HG03469 (cell line): ENCODE measurements around the gene BPIFB6.

Source experiments
- ATAC-seq: cut with Tn5 transposase; IDR thresholded peaks from one replicate; pipeline ENCODE4 v1.9.1; 2021; ENCODE audit warnings: mild to moderate bottlenecking, moderate library complexity, moderate number of reproducible peaks; ENCODE audit not compliant: unreplicated experiment

BPIFB6 gene

GRCh38 chr20:33000802-33001466 is 30.5 kb upstream of the BPIFB6 start:
- no peak for ATAC-seq

- no peak for ATAC-seq
Observed at GRCh38 chr20:33002087-33002808, 29.2 kb upstream of the BPIFB6 start.

- no peak for ATAC-seq
Observed at GRCh38 chr20:33004141-33004751, 27.2 kb upstream of the BPIFB6 start, which contains the start of gene SUN5. Gene SUN5, minus strand, starts transcription at chr20:33004433. Its CDS starts 93 bp downstream, at chr20:33004340.

- no peak for ATAC-seq
Observed at GRCh38 chr20:33005132-33005566, 26.3 kb upstream of the BPIFB6 start.

- no peak for ATAC-seq
Observed at GRCh38 chr20:33005908-33006775, 25.3 kb upstream of the BPIFB6 start.

GRCh38 chr20:33006776-33007375 is 24.6 kb upstream of the BPIFB6 start:
- no peak for ATAC-seq

GRCh38 chr20:33007376-33008335 is 23.8 kb upstream of the BPIFB6 start, which contains the start of gene BPIFB2:
Gene BPIFB2, plus strand, starts transcription at chr20:33007704. Its CDS starts 871 bp downstream, at chr20:33008575.
- no peak for ATAC-seq

GRCh38 chr20:33008336-33009213 is 22.9 kb upstream of the BPIFB6 start:
- ATAC-seq = no peak

- no peak for ATAC-seq
Observed at GRCh38 chr20:33009214-33010132, 22.0 kb upstream of the BPIFB6 start.

- ATAC-seq = no peak
Observed at GRCh38 chr20:33010133-33010504, 21.3 kb upstream of the BPIFB6 start.

GRCh38 chr20:33010674-33011449 is 20.6 kb upstream of the BPIFB6 start:
- no peak for ATAC-seq

- ATAC-seq = no peak
Observed at GRCh38 chr20:33012327-33013189, 18.9 kb upstream of the BPIFB6 start.

GRCh38 chr20:33013701-33014326 is 17.6 kb upstream of the BPIFB6 start:
- ATAC-seq = no peak

GRCh38 chr20:33014336-33015113 is 16.9 kb upstream of the BPIFB6 start:
- ATAC-seq = no peak
